ENCODE data around the gene ABCA4. TPM values are rescaled to one million over a fixed set of nuclear protein-coding genes. Genes with fewer than 3 reads are reported as not detected.

Gene ABCA4
- polyA plus RNA-seq, 1 donor: 0.59 TPM

DNA sequence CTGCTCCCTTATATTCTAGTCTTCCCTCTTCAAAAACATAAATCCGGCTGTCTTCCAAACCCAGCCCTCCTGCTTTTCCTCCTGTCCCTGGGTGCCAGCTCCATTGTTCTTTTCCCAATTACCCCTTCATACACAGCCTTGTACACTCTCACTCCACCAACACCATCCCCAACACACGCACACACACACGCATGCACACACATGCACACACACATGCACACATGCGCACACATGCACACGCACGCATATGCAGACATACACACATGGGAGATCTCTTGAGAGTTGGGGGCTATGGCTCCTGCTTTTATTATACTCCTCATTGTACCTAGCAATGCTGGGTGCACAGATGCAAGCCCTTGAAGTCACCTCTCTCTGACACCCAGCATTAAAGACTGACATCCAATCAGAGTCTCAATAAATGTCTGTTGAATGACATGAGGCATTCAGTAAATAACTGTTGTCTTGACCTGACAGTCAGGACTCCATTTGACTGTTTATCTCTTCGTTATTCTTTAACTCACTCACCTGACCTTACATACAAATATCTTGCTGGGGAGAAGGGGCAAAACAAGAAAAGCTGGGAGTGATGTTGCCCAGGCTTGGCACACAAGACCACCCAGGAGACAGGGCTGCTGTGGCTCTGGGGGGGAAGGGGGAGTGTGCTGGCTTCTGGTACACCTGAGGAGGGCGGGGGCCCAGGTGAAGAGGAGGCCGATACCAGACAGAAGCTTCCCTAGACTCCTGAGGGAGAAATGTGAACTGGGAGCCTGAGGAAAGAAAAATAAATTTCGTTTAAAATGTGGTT is 16.0 kb downstream of the ABCA4 start:
- DNase-seq (ENCODE audit: low read depth): no peak

DNA sequence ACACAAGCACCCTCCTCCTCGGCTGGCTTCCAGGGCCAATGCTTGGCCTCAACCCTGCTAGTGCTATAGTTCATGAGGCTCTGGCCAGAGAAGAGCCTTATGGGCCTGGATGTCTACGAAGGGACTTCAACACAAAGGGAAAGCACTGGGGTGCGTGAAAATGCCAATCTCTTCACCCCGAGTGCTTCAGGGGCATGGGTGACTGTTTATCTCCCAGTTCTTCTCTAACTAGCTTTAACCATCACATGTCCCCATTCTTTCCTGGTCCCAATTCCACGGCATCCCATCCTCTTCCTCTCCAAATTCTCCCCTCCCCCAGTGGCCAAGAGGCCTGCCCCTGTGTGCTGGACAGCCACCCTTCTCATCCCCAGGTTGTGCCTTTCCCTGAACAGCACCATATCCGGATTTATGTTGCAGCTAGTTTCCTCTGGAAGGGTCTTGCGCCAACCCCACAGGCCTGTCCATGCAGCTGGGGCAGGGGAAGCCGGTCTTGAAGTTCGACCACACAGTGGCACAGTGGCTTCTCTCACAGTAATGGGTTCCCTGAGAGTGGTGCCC is 16.7 kb downstream of the ABCA4 start:
- DNase-seq (ENCODE audit: low read depth): no peak

DNA sequence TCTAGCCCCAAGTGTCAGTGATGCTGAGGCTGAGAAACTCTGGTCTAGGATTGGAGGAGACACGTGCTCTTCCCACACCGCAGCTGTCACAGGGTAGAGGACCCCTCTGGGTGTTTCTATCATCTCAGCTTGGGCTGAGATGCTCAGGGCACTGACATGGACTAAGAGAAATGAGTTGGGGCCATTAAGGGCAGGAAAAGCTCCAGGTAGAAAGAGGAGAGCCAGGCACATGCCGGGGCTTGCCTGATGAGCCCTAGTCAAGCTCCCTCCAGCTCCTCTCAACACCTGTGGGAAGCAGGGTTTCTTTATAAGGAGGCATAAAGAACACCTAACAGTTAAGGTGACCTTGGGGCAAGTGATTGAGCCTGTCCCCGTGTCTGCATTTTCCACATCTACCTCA is 17.3 kb downstream of the ABCA4 start:
- no peak for DNase-seq (ENCODE audit: low read depth)

DNA sequence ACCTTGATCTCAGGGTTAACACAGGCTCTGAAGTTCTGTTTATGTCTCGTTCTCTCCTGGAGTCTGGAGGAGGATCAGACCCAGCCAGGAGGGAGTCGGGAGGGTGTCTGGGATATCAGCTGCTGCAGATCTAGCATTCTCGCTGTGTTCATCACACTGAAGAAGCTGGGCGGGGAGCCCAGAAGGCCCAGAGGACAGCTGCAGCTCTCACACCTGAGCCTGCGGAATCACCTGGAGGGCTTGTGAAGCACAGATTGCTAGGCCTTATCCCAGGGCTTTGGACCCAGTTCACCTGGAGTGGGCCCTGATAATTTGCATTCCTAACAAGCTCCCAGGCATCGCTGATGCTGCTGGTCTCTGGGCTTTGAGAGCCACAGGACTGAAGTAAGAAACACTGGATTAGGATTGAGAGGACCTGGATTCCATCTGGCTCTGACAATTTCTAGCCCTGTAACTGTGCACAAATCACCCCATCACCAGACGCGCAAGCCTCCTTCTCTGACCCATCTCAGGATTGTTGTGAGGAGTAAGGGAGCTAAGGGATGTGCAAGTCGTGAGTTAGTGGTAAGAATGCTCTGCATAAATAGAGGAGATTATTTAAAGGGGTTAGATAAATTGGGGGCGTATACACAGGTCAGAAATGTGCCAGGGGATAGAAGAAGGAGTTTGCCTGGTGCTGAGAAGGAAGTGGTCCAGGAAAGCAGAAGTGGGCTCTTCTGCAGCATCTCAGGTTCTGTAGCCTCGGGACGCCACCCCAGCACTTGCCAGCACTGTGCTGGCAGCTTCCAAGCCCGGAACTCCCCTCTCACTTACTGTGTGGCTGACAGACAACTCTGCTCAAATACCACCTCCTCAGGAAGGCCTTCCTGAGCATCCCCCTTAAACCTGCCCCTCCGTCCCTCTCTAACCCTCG is 19.1 kb downstream of the ABCA4 start:
- DNase-seq (ENCODE audit: low read depth): no peak

DNA sequence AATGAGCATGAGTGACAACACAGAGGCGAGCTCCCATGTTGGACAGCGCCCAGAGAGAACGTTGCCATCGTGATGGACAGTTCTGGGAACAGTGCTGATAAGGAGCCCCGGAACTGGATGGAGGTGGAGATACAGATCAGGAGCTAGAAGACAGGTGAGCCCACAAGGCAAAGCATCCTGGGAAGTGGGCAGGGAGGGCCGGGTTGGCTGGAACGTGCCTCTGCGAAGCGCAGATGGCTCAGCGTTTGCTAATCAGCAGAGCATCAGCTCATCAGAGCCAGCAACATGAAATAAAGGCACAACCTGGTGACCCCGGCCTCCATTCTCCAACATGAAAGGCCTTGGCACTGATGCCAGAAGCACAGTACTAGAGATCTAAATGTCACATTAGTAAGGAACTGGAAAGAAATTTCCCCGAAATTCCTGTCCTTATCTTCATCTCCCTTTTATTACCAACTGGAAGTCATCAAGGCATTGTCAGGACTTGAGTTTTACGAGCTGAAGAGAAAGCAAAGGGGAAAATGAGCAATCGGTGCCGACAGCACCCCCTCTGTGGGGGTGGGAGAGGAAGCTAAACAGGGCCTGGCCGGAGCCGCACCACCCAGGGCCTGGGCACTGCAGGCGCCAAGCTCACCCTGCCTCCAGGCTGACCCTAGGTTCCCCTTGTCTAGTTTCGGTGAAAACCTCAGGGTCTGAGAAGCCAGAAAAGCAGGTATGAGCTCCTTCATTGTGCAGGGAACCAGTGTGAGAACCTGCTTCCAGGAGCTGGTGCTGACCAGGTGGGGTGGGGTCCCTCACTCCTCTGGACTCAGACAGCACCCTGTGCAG is 19.9 kb downstream of the ABCA4 start:
- no peak for DNase-seq (ENCODE audit: low read depth)

DNA sequence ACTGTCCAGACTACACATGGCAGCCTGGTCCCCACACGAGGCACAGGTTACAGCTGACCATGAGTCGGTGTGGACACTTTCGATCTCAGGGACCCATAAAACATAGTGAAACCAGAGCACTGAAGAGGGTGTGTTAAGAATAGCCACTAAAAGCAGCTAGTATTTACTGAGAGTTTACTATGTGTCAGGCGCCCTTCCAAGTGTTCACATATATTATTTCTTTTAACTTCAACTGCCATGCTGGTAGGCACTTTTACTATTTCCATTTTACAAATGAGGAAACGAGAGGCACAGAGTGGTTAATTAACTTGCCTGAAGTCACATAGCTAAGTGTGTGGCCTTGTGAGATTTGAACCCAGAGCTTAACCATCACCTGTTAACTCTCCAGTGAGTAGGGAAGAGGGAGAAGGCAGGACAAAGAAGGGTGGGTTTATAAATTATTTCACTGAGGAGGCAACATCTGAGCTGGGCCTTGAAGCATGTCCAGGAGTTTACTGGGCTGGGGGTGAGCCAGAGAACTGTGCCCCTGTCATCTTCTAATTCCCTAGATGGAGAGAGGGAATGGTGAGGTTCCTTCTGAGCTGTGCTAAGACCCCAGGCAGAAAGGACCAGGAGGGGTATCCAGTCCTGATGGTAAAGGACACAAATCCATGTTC is 20.7 kb downstream of the ABCA4 start:
- DNase-seq (ENCODE audit: low read depth): no peak

DNA sequence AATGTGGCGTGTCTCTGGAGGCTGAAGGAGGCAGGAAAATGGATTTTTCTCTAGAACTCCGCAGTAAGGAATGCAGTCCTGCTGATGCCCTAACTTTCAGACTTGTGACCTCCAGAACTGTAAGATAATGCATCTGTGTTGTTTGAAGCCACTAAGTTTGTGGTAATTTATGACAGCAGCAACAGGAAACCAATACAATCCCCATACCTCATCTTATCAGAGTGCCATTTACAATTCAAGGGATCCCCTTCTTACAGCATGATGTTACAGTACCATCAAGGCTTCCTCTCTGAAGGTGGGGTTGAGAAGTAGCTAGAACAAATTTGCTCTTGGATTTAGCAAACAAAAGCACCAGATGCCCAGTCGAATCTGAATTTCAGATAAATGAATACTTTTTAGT is 21.6 kb downstream of the ABCA4 start:
- no peak for DNase-seq (ENCODE audit: low read depth)

DNA sequence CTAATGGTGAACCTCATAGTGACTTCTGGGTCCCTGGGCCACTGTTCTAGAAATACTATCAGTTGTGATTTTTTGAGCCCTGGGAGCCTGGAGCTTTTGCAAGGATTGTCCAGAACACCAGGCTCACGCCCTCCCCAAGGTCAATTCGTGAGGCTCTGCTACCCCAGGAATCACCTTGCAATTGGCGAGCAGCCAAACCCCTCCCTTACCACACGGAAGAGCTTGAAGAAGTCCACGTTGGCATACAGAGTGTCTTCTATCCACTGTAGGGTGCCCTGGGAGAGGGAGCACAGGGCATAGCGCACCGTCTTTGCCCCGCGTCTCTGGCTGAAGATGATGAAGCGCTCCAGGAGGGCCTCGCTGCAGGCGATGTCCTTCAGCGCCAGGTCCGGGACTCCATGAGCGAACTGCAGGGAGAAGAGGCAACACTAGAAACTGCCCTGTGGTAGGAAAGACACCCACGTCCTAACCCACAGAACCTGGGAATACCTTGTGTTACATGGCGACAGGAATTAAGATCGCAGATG is 22.3 kb downstream of the ABCA4 start:
- no peak for DNase-seq (ENCODE audit: low read depth)

DNA sequence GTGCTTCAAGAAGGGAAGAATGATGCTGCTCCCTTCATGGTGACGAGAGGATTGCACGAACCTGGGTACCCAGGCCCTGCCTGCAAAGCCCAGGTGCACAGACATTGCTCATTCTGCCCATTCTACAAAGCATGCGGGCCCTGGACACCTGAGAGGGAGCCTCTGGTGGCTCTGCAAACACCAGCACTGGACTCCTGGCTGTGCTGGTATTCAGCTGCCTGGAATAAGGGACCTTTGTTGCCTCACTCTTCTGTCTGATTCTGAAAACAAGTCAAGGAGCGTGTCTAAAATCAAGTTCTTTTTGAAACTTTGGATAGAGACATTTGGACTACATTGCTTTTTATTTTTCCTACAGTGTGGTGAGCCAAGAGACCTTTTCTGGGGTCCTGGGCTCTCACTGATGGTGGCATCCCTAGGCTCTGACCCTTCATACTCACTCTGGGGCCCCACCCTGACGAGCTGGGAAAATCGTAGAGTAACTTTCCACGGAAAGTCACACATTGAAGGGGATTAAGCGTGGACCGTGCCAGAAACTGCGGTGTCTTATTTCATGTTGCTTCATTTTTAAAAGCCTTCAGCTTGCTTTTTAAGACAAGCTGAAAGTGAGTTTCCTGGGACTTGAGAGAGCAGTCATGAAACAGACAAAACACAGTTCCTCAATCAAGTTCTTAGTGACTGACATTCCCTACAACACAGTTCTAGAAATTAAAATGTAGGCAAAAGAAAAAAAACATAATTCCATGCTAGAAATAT is 24.0 kb downstream of the ABCA4 start:
- DNase-seq (ENCODE audit: low read depth): peak; percentile 63

DNA sequence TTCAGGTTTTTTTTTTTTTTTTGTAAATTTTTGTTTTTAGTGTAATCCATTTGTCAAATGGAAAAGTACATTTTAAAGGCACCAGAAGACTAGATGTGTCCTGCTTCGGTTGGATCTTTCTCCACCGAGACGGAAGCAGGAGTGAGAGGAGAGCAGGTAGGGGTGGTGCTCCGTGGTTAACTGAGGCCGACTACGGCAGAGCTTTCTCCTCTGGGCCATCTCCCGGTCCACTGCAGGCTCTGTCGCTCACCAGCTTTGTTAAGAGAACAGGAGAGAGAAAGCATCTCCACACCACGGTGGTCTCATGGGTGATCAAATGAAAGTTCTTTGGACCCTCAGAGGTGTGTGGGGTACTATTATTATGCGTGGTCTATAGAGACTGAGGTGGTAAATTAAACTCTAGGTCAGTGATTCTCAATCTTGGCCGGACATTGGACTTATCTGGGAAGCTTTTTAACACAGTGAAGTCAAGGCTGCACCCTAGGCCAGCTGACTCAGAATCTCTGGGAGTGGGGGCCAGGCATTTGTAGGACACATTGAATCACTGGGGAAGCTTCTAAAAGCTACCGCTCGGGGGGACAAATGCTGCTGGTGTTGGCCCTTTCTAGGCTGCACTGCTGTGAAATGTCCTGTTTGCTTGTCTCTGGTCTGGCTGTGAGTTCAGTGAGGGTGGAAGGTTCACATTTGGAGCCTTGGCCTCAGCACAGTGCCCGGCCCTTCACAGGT is 25.0 kb downstream of the ABCA4 start:
- no peak for DNase-seq (ENCODE audit: low read depth)

DNA sequence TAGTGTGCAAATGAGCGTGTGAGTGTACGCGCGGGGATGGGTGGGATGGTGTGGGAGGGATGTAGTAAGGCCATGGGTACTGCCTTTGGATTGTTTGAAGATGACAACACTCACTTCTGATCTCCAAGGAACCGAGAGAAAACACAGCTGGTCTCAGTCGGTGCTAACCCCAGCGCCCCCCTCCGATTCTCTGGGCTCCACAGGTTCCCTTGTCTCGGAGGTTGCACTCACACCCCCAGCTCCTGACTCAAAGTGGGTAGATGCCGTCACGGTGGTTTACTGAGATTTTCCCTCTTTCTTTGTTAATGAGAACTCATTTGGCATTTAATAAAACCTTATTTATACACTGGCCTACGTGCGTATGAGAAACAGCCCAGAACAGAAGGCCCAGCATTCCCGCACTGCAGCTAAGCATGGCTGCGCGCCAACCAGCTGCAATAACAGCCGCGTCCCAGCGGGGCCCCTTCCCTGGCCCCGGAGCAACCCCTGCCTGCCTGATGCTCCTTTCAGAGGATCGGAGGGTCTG is 25.8 kb downstream of the ABCA4 start:
- peak; percentile 78 for DNase-seq (ENCODE audit: low read depth)

DNA sequence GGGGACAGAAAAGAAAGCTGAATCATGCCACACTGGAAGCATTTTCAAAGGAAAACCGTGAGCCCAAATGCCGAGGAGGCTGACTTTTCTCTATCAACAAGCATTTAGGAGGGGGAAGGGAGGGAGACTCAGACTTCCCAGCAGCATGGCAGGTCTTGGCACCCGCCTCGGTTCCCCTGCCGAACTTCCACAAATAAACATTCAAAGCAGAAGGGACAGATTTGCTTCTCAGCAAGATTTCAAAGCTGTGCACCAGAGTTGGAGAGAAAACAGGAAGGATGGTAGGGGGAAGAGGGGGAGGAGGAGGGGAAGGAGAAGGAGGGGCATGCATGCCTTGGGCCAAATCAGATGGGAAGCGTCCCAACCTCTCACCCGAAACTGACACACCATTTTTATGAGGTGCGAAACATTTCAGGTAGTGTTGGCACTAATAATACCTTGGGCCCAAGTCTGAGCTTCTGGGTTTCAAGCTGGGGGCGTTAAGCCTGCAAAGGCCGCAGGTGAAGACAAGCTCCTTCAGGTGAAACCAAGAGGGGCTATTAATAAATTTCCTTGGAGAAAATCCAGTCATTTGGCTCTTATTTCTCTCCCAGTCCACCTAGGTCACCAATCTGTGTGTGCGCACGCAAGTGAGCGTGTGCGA is 26.4 kb downstream of the ABCA4 start:
- DNase-seq (ENCODE audit: low read depth): no peak

DNA sequence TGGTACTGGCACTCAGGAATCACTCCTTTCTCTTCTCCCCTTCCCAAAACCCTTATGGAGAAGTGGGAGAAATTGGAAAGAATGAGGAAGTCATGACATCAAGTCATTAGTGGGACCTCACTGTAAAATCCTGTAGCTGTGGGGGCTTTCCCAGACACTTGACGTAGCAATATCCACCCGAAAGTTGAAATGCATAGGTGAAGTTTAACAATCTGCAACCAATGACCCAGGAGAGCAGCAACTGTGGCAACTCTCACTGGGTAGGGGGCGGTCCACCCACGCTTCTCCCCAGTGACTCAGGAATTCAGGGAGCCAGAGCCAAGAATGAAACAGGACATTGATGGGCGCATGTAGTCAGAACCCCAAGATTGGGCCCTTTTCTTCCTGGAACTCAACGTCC is 27.0 kb downstream of the ABCA4 start:
- no peak for DNase-seq (ENCODE audit: low read depth)

DNA sequence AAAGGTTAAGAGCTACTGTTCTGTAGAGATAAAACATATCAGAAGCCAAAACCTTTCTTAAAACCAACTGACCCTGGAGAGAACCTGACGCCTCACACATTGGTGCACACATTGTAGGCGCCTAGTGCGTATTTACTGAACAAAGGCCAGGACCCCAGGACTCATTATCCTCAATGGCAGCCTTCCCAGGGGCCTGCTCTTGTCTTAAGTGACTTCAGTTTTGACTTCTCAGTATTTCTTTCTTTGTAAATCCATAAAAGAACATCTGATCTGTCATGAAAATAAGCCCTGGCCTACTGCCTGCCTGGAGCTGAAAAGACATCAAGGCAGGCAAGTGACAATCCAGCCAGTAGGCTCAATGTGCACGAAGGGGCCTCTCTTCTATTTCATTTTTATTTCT is 27.6 kb downstream of the ABCA4 start:
- DNase-seq (ENCODE audit: low read depth): no peak

DNA sequence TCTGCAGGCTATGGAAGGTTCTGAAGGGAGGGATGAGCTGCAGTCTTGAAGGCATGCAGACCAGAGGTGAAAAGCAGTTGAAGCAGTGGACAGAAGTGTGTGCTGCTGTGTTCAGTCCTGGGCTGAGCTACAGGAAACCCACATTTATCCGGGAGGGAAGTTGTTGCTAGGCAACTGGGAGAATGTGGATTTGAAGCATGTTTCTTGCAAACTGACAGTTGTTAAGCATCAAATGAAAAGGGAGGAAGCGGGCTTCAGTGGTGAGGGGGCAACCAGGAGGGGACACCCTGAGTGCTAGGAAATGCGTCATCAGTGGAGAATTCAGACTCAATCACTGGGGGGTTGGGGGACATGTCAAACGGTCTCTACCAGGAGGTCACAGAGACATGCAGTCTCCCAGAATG is 28.7 kb downstream of the ABCA4 start:
- no peak for DNase-seq (ENCODE audit: low read depth)

DNA sequence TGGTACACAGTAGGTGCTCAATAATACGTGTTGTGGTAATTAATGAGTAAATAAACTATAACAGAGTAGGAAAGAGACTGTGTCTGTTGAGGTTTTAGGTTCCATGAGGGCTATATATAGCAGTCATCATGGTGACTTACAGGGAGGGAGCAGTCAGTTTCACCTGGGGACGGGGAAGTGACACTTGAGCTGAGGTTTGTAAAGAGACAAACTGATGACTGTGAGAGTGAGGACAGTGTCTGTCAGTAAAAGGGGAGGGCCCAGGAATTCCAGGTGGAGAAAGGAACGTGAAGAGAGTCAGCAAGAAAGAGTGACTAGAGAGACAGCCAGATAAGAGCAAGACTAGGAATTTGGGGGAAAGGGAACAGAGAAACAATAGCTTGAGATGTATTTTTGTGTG is 30.2 kb downstream of the ABCA4 start:
- no peak for DNase-seq (ENCODE audit: low read depth)

DNA sequence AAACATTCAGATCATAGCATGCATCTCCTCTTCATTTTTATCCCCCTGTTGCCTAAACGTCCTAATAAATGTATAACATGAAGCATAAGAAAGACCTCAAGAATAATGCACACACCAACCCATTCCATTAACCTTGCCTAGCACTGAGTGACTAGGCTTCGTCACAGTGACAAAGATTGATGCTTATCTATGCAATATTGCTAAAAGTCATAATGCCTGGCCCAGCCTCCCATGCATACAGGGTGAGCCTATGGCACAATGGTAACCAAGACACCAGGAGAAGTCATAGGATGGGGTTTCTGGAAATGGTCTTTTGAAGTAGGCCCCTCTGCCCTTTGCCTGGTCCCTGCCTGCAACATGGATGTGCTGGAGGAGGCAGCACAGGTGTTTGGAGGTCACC is 33.8 kb downstream of the ABCA4 start:
- no peak for DNase-seq (ENCODE audit: low read depth)

DNA sequence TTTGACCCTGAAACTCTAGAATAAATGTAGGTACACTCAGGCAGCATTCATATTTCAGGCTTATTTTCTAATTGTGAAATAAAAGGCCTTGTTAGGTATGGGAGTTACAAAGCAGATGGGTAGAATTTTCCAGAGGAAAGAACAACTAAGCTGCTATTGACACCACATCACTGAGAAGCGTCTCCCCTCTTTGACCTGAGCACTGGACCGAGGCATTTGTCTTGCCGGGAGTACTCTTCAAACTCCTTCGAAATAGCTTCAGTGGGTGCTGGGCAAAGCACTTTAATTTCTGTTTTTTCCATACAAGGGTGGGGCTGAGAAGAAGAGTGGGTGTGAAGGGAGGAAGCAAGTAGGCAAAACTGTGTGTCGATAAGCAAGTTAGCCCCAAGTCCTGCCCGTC is 36.4 kb downstream of the ABCA4 start:
- no peak for DNase-seq (ENCODE audit: low read depth)

DNA sequence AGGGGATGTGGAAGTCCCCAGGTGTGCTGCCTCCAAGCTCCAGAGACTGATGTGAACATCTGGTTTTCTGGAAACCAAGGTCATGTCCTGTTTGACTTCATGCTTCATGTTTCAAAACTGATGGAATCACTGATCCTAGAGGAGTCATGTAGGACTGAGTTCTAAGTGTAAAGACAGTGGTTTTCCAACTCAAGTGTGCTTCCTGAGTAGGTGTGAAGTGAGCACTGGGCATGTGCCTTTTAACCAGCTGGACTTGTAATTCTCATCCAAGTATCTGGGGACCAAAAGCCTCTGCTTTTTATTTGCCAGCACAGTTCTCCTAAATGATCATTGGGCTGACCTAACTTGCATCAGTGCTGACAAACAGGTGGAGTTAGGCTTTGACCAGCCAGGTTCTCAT is 36.9 kb downstream of the ABCA4 start:
- no peak for DNase-seq (ENCODE audit: low read depth)

Measured in forelimb muscle (tissue), 1 donor.